Activated CD8-positive, alpha-beta T cell treated with anti-CD3 and anti-CD28 coated beads for 36 hours (primary cell): ENCODE measurements around the gene ANXA6. TPM values are rescaled to one million over a fixed set of nuclear protein-coding genes. Genes with fewer than 3 reads are reported as not detected.

Source experiments
- ATAC-seq: fragments of 200-7000 bp; cut with Tn5 transposase; one replicate; pipeline ENCODE4 v1.10.0; 2021; ENCODE audit warnings: mild to moderate bottlenecking, moderate library complexity
- CTCF ChIA-PET: fragments of 350-600 bp; sonication (Branson Sonifier 250); formaldehyde crosslinking; loops from one replicate; lab custom pipeline; 2021; ENCODE audit warnings: antibody characterized with exemption; lab: Charles Lee
- POLR2A ChIA-PET: fragments of 350-600 bp; sonication (Branson Sonifier 250); formaldehyde crosslinking; loops from one replicate; lab custom pipeline; 2021; ENCODE audit warnings: antibody characterized with exemption; lab: Charles Lee
- DNase-seq: peaks from one replicate; pipeline ENCODE4 v3.0.0-alpha.2; 2020
- H3K27ac Mint-ChIP-seq: one replicate; pipeline ENCODE4 v1.8.0; 2021; ENCODE audit warnings: mild to moderate bottlenecking, mixed read lengths
- H3K27me3 Mint-ChIP-seq: one replicate; pipeline ENCODE4 v1.8.0; 2021; ENCODE audit warnings: mixed read lengths
- H3K36me3 Mint-ChIP-seq: one replicate; pipeline ENCODE4 v1.8.0; 2021; ENCODE audit warnings: low read depth, mixed read lengths
- H3K4me1 Mint-ChIP-seq: one replicate; pipeline ENCODE4 v1.8.0; 2021; ENCODE audit warnings: low read depth, mixed read lengths
- H3K4me3 Mint-ChIP-seq: one replicate; pipeline ENCODE4 v1.8.0; 2021; ENCODE audit warnings: mild to moderate bottlenecking, moderate library complexity, mixed read lengths
- H3K9me3 Mint-ChIP-seq: one replicate; pipeline ENCODE4 v1.8.0; 2021; ENCODE audit warnings: mixed read lengths
- CTCF ChIP-seq: fragments of 200-600 bp; IDR thresholded peaks from one replicate; pipeline ENCODE4 v1.8.0; 2022; ENCODE audit warnings: antibody characterized with exemption, mild to moderate bottlenecking
- intact Hi-C: fragments of 100-400 bp; cut with micrococcal nuclease; formaldehyde crosslinking; loops from one replicate; pipeline ENCODE4 v1.10.0; 2022
- total RNA-seq, 2 experiments: library from RNA; stranded (reverse); gene quantifications; one replicate each; pipeline ENCODE4 v1.2.3, GENCODE V29; 2021

ANXA6 gene
- total RNA-seq, 2 experiments from 2014 or later = 328 to 336 TPM

DNA sequence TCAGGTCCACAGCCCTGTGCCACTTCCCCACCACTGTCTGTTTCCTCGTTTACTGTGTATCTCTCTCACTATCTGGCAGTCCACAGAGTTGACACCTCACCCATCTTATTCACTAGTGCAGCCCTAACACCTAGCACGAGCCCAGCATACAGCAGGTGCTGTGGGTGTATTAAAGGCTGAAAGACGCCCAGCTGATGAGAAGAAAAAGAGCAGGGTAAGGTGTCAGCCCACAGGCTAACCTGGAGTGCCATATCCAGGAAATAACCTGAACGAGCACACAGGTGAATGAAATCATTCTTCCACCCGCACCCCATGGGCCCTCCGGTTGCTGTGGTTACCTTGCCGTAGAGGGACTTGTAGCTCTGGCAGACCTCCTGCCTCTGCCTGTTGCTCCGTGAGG is 18.6 kb downstream of the ANXA6 start:
- H3K4me1 Mint-ChIP-seq = peaks cover 69% of the 10 kb centered on the region
- ATAC-seq (peak; percentile 22), DNase-seq (peak; percentile 39)
- POLR2A ChIA-PET = interaction anchor here (1.1 to 4.0 kb wide), 5 partner anchors 9 to 70 kb away, joined by 3 to 36 read pairs (median 4); no protein-coding TSS in a partner anchor
- H3K36me3 Mint-ChIP-seq = peaks cover 76% of the 10 kb centered on the region
- intact Hi-C loops = no loop called here
- no peak for TF ChIP-seq CTCF
- H3K27me3 Mint-ChIP-seq = no peaks in the 10 kb centered on the region
- no peak overlapping the region for H3K4me3 Mint-ChIP-seq
- H3K9me3 Mint-ChIP-seq = no peaks in the 10 kb centered on the region
- peak overlapping the region; percentile 67 for H3K27ac Mint-ChIP-seq
- CTCF ChIA-PET = interaction anchor here (1.4 to 11.4 kb wide), 4 partner anchors 10 to 26 kb away, joined by 3 to 149 read pairs (median 32); no protein-coding TSS in a partner anchor

GRCh38 chr5:151138114-151138513 is 19.5 kb downstream of the ANXA6 start:
- intact Hi-C loops = no loop called here
- Mint-ChIP-seq H3K36me3 (peaks cover 76% of the 10 kb centered on the region), H3K9me3 (no peaks in the 10 kb centered on the region), H3K27ac (peak overlapping the region; percentile 44), H3K4me3 (no peak overlapping the region), H3K27me3 (no peaks in the 10 kb centered on the region), H3K4me1 (peaks cover 64% of the 10 kb centered on the region)
- no peak for DNase-seq
- ATAC-seq = no peak
- ChIA-PET CTCF (interaction anchor here (1.4 to 11.4 kb wide), 5 partner anchors 11 to 27 kb away, joined by 3 to 149 read pairs (median 10); no protein-coding TSS in a partner anchor), POLR2A (interaction anchor here (0.9 to 1.3 kb wide), 2 partner anchors 11 to 13 kb away, joined by 5 to 6 read pairs; no protein-coding TSS in a partner anchor)
- TF ChIP-seq CTCF = no peak

DNA sequence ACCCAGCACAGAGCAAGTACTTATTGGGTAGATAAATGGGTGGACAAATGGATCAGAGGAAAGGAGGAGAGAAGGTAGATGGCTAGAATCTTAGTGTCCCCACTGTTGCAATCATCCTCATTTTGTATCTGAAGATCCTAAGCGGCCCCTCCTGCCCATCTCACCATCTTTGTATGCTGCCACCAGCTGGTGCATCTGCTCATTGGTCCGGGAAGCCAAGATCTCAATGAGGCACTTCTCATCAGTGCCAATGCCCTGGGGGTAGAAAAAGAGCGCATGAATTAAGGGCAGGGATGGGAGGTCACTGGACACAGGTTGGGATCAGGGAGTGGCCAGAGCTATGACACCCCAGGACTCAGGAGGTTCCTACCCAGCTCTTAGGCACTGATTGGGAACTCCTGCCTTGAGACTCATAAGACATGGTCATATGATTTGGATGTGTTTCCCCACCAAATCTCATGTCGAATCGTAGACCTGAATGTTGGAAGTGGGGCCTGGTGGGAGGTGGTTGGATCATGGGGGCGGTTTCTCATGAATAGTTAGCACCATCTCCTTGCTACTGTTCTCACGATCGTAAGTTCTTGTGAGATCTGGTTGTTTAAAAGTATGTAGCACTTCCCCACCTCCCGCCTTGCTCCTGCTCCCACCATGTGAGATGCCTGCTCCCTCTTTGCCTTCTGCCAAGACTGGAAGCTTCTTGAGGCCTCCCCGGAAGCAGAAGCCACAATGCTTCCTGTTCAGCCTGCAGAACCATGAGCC is 20.3 kb downstream of the ANXA6 start:
- intact Hi-C loops = no loop called here
- ATAC-seq = no peak
- Mint-ChIP-seq H3K27me3 (no peaks in the 10 kb centered on the region), H3K4me3 (no peak overlapping the region), H3K9me3 (no peaks in the 10 kb centered on the region), H3K36me3 (peaks cover 80% of the 10 kb centered on the region), H3K27ac (peak overlapping the region; percentile 16), H3K4me1 (peaks cover 62% of the 10 kb centered on the region)
- no peak for TF ChIP-seq CTCF
- CTCF ChIA-PET = interaction anchor here (1.0 to 11.4 kb wide), 5 partner anchors 11 to 46 kb away, joined by 3 to 149 read pairs (median 10); no protein-coding TSS in a partner anchor
- DNase-seq = no peak
- POLR2A ChIA-PET = interaction anchor here (0.9 to 1.3 kb wide), 2 partner anchors 10 to 12 kb away, joined by 5 to 6 read pairs; no protein-coding TSS in a partner anchor

DNA sequence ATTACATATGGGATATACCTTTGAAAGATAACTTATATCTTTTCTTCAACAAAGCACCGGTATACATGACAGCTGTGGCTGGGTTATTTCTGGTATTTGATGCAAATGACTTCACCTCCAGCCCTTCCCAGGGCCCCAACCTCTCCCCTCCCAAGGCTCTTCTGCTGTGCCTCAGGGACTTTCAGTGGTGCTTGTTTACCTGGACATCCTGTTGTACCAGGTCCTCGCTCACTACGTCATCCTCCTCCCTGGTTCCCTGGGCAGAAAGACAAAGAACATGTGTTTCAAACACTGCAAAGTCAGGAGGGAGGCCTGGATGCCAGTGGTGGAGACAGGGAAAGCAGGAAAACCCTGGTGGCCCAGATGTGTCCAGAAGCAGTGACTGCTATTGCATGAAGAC is 23.4 kb downstream of the ANXA6 start:
- ChIA-PET CTCF (interaction anchor here (1.0 to 11.4 kb wide), 7 partner anchors 8 to 104 kb away, joined by 3 to 149 read pairs (median 6); no protein-coding TSS in a partner anchor), POLR2A (interaction anchor here (1.0 to 1.7 kb wide), 2 partner anchors 9 to 75 kb away, joined by 3 read pairs; no protein-coding TSS in a partner anchor)
- peaks cover 56% of the 10 kb centered on the region for H3K4me1 Mint-ChIP-seq

More for the DNA sequence above, 23.4 kb downstream of the ANXA6 start:
- no peaks in the 10 kb centered on the region for H3K27me3 Mint-ChIP-seq
- intact Hi-C loops = no loop called here
- no peak overlapping the region for H3K27ac Mint-ChIP-seq
- ATAC-seq (no peak), DNase-seq (no peak)
- H3K9me3 Mint-ChIP-seq = no peaks in the 10 kb centered on the region
- peaks cover 88% of the 10 kb centered on the region for H3K36me3 Mint-ChIP-seq
- TF ChIP-seq CTCF = no peak
- no peak overlapping the region for H3K4me3 Mint-ChIP-seq
